ENCODE measurements around the gene SMC4.

The SMC4 gene

DNA sequence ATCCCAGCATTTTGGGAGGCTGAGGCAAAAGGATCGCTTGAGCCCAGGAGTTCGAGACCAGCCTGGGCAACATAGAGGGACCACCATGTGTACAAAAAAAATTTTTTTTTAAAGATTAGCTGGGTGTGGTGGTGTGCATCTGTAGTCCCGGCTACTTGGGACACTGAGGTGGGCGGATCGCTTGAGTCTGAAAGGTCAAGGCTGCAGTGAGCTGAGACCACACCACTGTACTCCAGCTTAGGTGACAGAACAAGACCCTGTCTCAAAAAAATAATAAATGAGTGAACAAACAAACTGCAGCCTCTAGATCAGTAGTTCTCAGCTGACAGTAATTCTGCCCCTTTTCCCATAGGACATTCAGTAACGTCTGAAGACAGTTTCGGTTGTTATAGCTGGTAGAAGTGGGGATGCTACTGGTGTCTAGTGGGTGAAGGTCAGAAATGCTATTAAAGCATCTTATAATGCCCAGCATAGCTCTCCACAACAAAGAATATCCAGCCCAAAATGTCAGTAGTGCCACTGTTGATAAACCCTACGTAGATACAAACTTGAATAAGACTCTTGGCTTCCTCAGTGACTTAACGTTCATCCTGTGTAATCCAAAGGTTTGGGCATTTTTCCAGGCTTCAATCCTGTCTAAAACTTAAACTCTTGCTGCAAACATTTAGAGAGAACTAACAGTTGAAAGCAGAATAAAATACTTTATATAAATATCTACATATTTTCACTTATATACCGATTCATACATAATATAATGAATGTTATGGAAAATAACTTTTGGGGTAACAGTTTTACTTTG is 10.6 kb downstream of the SMC4 start:
- Mint-ChIP-seq H3K4me1 (no peaks in the 10 kb centered on the region), H3K4me3 (no peak overlapping the region), H3K27ac (no peak overlapping the region), H3K36me3 (peaks cover 88% of the 10 kb centered on the region), H3K9me3 (no peaks in the 10 kb centered on the region)
- no peak for ATAC-seq
- no peak for DNase-seq (ENCODE audit: low spot score in 2 of 2)

DNA sequence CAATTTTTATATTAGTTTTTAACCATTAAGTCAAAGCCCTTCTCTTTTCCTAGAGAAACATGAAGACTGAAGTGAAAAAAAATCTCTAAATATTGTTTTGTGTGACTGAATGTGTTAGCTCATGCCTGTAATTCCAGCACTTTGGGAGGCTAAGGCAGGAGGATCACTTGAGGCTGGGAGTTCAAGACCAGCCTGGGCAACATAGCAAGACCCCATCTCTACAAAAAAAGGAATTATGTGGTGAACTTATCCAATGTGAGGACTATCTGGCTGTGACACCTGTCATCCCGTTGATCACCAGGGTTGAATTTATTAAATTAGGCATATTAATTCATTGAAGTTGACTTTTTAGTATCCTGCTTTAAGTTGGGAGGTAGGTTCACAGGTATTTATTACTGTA is 13.0 kb downstream of the SMC4 start:
- no peak for ATAC-seq
- H3K27ac Mint-ChIP-seq: no peak overlapping the region
- DNase-seq (ENCODE audit: low spot score in 2 of 2): no peak
- H3K4me1 Mint-ChIP-seq: no peaks in the 10 kb centered on the region
- H3K9me3 Mint-ChIP-seq: no peaks in the 10 kb centered on the region
- H3K4me3 Mint-ChIP-seq: no peak overlapping the region
- H3K36me3 Mint-ChIP-seq: peaks cover 88% of the 10 kb centered on the region

GRCh38 chr3:160413613-160414248 is 14.3 kb downstream of the SMC4 start:
- Mint-ChIP-seq H3K4me3 (no peak overlapping the region), H3K36me3 (peaks cover 89% of the 10 kb centered on the region), H3K4me1 (no peaks in the 10 kb centered on the region), H3K9me3 (no peaks in the 10 kb centered on the region), H3K27ac (no peak overlapping the region)
- peak; percentile 43 to 59 for DNase-seq (ENCODE audit: low spot score in 2 of 2)
- ATAC-seq: peak; percentile 69

GRCh38 chr3:160417311-160417710 is 17.9 kb downstream of the SMC4 start:
- no peaks in the 10 kb centered on the region for H3K4me1 Mint-ChIP-seq
- peaks cover 100% of the 10 kb centered on the region for H3K36me3 Mint-ChIP-seq
- no peak overlapping the region for H3K27ac Mint-ChIP-seq
- ATAC-seq (no peak), DNase-seq (ENCODE audit: low spot score in 2 of 2) (no peak)
- H3K4me3 Mint-ChIP-seq: no peak overlapping the region
- H3K9me3 Mint-ChIP-seq: no peaks in the 10 kb centered on the region

DNA sequence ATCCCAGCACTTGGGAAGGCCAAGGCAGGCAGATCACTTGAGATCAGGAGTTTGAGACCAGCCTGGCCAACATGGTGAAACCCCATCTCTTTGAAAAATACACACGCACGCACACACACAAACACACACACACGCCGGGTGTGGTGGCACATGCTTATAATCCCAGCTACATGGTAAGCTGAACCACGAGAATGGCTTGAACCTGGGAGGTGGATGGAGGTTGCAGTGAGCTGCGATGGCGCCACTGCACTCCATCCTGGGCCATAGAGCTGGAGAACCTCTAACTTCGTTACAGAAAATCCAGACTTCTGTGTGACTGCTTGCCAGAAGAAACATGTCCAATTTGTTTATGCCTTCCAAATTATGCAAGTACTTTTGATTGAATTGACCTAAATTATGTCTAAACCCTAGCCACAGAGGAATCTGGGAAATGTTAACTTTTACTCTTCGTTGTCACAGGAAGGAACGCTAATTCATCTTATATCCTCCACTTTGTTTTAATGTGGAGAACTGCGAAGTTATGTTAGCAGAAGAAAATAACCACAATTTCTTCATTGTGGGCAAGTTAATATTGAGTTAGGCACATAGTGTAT is 28.5 kb downstream of the SMC4 start:
- Mint-ChIP-seq H3K27ac (no peak overlapping the region), H3K4me3 (no peak overlapping the region), H3K4me1 (no peaks in the 10 kb centered on the region), H3K36me3 (peaks cover 100% of the 10 kb centered on the region), H3K9me3 (no peaks in the 10 kb centered on the region)
- DNase-seq (ENCODE audit: low spot score in 2 of 2): no peak
- no peak for ATAC-seq

GRCh38 chr3:160434071-160434470 is 34.6 kb downstream of the SMC4 start:
- H3K4me3 Mint-ChIP-seq: no peak overlapping the region
- H3K4me1 Mint-ChIP-seq: peaks cover 16% of the 10 kb centered on the region
- ATAC-seq (no peak), DNase-seq (ENCODE audit: low spot score in 2 of 2) (no peak)
- no peaks in the 10 kb centered on the region for H3K9me3 Mint-ChIP-seq
- peaks cover 100% of the 10 kb centered on the region for H3K36me3 Mint-ChIP-seq
- H3K27ac Mint-ChIP-seq: no peak overlapping the region

GRCh38 chr3:160435095-160435494 is 35.6 kb downstream of the SMC4 start:
- Mint-ChIP-seq H3K4me3 (no peak overlapping the region), H3K4me1 (peaks cover 22% of the 10 kb centered on the region), H3K27ac (no peak overlapping the region), H3K9me3 (no peaks in the 10 kb centered on the region), H3K36me3 (peaks cover 100% of the 10 kb centered on the region)
- ATAC-seq: no peak
- no peak for DNase-seq (ENCODE audit: low spot score in 2 of 2)

DNA sequence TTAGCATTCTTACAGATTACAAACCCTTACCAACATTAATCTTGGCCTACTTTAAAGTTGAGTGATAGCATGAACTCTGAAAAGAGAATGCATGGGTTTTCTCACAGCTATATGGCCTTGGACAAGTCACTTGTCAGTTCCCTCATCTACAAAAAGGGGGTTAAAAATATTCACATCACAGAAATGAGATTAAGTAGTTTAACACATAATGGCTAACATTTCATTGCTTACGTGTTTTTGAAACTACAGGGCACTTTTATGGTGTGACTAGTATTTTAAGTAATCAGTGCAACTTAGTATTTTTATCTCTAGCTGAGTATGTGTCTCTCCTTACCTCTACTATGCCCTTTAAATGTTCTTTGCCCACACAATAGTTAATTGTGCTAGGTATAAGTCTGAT is 36.3 kb downstream of the SMC4 start:
- ATAC-seq: no peak
- H3K27ac Mint-ChIP-seq: no peak overlapping the region
- peaks cover 28% of the 10 kb centered on the region for H3K4me1 Mint-ChIP-seq
- H3K4me3 Mint-ChIP-seq: no peak overlapping the region
- peaks cover 100% of the 10 kb centered on the region for H3K36me3 Mint-ChIP-seq
- DNase-seq (ENCODE audit: low spot score in 2 of 2): no peak
- H3K9me3 Mint-ChIP-seq: no peaks in the 10 kb centered on the region

GRCh38 chr3:160437083-160437455 is 37.6 kb downstream of the SMC4 start:
- DNase-seq (ENCODE audit: low spot score in 2 of 2) (no peak), ATAC-seq (peak; percentile 51)
- Mint-ChIP-seq H3K4me3 (no peak overlapping the region), H3K9me3 (no peaks in the 10 kb centered on the region), H3K4me1 (peaks cover 34% of the 10 kb centered on the region), H3K36me3 (peaks cover 100% of the 10 kb centered on the region), H3K27ac (no peak overlapping the region)

GRCh38 chr3:160440687-160441086 is 41.2 kb downstream of the SMC4 start:
- no peak overlapping the region for H3K4me3 Mint-ChIP-seq
- DNase-seq (ENCODE audit: low spot score in 2 of 2): no peak
- peaks cover 47% of the 10 kb centered on the region for H3K4me1 Mint-ChIP-seq
- H3K9me3 Mint-ChIP-seq: no peaks in the 10 kb centered on the region
- no peak overlapping the region for H3K27ac Mint-ChIP-seq
- ATAC-seq: no peak
- peaks cover 98% of the 10 kb centered on the region for H3K36me3 Mint-ChIP-seq

DNA sequence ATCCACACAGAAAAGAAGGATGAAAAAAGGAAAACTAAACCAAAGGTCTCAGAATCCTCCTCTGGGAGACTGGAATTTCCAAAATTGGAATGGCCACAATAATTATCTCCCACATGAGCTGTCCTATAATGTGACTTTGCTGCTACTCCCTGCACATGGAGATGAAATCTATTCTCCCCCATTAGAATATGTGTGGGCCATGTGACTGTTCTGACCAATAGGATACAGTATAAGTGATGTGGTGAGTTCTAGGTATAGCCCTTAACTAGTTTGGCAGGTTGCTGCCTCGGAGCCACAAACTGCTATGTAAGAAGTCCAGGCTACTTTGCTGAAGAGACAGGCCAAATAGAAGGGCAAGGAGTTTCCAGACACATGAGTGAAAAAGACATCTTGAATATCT is 45.0 kb downstream of the SMC4 start:
- no peaks in the 10 kb centered on the region for H3K9me3 Mint-ChIP-seq
- H3K27ac Mint-ChIP-seq: no peak overlapping the region
- ATAC-seq (no peak), DNase-seq (ENCODE audit: low spot score in 2 of 2) (no peak)
- H3K4me1 Mint-ChIP-seq: peaks cover 33% of the 10 kb centered on the region
- H3K36me3 Mint-ChIP-seq: peaks cover 95% of the 10 kb centered on the region
- no peak overlapping the region for H3K4me3 Mint-ChIP-seq

GRCh38 chr3:160445854-160446253 is 46.4 kb downstream of the SMC4 start:
- H3K36me3 Mint-ChIP-seq: peaks cover 86% of the 10 kb centered on the region
- ATAC-seq (no peak), DNase-seq (ENCODE audit: low spot score in 2 of 2) (no peak)
- H3K27ac Mint-ChIP-seq: no peak overlapping the region
- H3K4me3 Mint-ChIP-seq: peak overlapping the region; percentile 97
- peaks cover 35% of the 10 kb centered on the region for H3K4me1 Mint-ChIP-seq
- peaks cover 3% of the 10 kb centered on the region for H3K9me3 Mint-ChIP-seq

DNA sequence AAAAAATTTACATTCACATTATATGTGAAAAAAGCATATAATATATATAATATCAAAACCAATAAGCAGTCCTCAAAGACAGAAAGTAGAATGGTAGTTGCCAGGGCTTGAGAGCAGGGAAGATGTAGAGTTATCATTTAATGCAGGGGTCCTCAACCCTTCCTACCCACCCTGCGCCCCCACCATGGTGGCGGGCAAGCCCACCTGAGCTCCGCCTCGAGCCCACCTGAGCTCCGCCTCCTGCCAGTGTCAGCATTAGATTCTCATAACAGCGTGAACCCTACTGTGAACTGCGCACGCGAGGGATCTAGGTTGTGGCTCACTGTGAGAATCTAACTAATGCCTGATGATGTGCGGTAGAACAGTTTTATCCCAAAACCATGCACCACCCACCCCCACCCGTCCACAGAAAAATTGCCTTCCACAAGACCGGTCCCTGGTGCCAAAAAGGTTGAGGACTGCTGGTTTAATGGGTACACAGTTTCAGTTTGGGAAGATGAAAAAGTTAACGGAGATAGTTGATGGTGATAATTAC is 47.1 kb downstream of the SMC4 start:
- Mint-ChIP-seq H3K4me1 (peaks cover 34% of the 10 kb centered on the region), H3K27ac (no peak overlapping the region), H3K36me3 (peaks cover 79% of the 10 kb centered on the region), H3K9me3 (peaks cover 3% of the 10 kb centered on the region), H3K4me3 (peak overlapping the region; percentile 97)
- ATAC-seq: no peak
- DNase-seq (ENCODE audit: low spot score in 2 of 2): no peak

GRCh38 chr3:160447544-160447943 is 48.1 kb downstream of the SMC4 start:
- Mint-ChIP-seq H3K27ac (no peak overlapping the region), H3K9me3 (peaks cover 3% of the 10 kb centered on the region), H3K4me3 (peak overlapping the region; percentile 97), H3K4me1 (peaks cover 26% of the 10 kb centered on the region), H3K36me3 (peaks cover 69% of the 10 kb centered on the region)
- ATAC-seq: no peak
- DNase-seq (ENCODE audit: low spot score in 2 of 2): no peak

- H3K4me3 Mint-ChIP-seq: peak overlapping the region; percentile 97
- no peak for DNase-seq (ENCODE audit: low spot score in 2 of 2)
- peak overlapping the region; percentile 98 for H3K27ac Mint-ChIP-seq
- peaks cover 56% of the 10 kb centered on the region for H3K36me3 Mint-ChIP-seq
- peaks cover 3% of the 10 kb centered on the region for H3K9me3 Mint-ChIP-seq
- peak; percentile 65 for ATAC-seq
- H3K4me1 Mint-ChIP-seq: peaks cover 26% of the 10 kb centered on the region
These were observed 49.6 kb downstream of the SMC4 start for GRCh38 chr3:160448845-160449635.

All from stimulated activated effector memory CD8-positive, alpha-beta T cell treated with anti-CD3 and anti-CD28 coated beads, Interleukin-12 subunit alpha, Interleukin-12 subunit beta, amount 100 ng/mL, for 72 hours (primary cell).